ENCODE data around the gene WDR4. TPM values are rescaled to one million over a fixed set of nuclear protein-coding genes. Genes with fewer than 3 reads are reported as not detected.
"Not testable (repeated sequence)": the region's sequence is repeated elsewhere in the genome, so short reads cannot be mapped to it uniquely, and the experiment has no call there.

WDR4 gene
- total RNA-seq, 4 donors from 2014 or later: 4.1 to 20.8 (median 17.2) TPM

DNA sequence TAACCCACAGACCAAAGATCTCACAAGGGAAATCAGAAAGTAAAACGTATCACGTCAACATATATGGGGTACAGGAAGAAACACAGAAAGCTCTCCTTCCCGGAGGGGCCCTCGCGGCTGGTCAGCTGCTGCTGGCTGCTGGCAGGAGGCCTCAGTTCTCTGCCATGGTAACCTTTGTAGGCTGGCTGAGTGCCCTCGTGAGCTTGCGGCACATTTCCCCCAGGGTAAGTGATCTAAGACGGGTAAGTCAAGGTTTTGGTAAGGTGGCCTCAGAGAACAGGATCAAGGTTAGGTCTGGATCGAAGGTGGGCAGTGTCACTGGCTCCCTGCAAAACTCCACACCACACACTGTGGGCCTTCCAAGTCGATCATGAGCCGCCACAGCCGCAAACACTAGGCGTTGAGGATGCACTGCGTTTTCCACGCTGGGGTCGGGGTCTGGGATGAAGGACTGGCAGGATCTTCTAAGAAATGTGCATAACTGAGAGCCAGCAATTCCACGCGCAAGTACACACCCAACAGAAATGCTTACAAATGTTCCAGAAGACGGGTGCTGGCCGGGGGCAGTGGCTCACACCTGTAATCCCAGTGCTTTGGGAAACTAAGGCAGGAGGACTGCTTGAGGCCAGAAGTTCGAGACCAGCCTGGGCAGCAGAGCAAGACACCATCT is 33.9 kb downstream of the WDR4 start:
- H3K36me3 ChIP-seq: peaks cover 25 to 98% (median 38%) of the 10 kb centered on the region in 3 donors
- H3K27ac ChIP-seq: no peak overlapping the region

GRCh38 chr21:42844411-42845113 is 34.8 kb downstream of the WDR4 start:
- Histone ChIP-seq H3K27ac (no peak overlapping the region), H3K9me3 (no peaks in the 10 kb centered on the region), H3K36me3 (peaks cover 17 to 98% (median 35%) of the 10 kb centered on the region in 3 donors), H3K4me1 (peaks cover 0 to 8% (median 4%) of the 10 kb centered on the region in 3 donors), H3K27me3 (no peaks in the 10 kb centered on the region), H3K4me3 (no peak overlapping the region)
- TF ChIP-seq POLR2A (IDR thresholded peaks at IDR 0.05): no peak
- TF ChIP-seq, protein P1, sequence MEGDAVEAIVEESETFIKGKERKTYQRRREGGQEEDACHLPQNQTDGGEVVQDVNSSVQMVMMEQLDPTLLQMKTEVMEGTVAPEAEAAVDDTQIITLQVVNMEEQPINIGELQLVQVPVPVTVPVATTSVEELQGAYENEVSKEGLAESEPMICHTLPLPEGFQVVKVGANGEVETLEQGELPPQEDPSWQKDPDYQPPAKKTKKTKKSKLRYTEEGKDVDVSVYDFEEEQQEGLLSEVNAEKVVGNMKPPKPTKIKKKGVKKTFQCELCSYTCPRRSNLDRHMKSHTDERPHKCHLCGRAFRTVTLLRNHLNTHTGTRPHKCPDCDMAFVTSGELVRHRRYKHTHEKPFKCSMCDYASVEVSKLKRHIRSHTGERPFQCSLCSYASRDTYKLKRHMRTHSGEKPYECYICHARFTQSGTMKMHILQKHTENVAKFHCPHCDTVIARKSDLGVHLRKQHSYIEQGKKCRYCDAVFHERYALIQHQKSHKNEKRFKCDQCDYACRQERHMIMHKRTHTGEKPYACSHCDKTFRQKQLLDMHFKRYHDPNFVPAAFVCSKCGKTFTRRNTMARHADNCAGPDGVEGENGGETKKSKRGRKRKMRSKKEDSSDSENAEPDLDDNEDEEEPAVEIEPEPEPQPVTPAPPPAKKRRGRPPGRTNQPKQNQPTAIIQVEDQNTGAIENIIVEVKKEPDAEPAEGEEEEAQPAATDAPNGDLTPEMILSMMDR (IDR thresholded peaks at IDR 0.05): no peak
- no peak for DNase-seq
- intact Hi-C loops (cut with DNase I): no loop called here
- 78 to 87% methylated on average over 15 to 17 of the region's 22 CpGs for WGBS, 2 donors

More for the DNA sequence above, 33.9 kb downstream of the WDR4 start:
- no peaks in the 10 kb centered on the region for H3K9me3 ChIP-seq
- H3K4me3 ChIP-seq: no peak overlapping the region
- DNase-seq: no peak
- TF ChIP-seq, protein P1 (IDR thresholded peaks at IDR 0.05): no peak
- TF ChIP-seq POLR2A (IDR thresholded peaks at IDR 0.05): no peak
- 73 to 76% methylated on average over 13 to 21 of the region's 21 CpGs for WGBS, 2 donors
- intact Hi-C loops (cut with DNase I): no loop called here
- no peaks in the 10 kb centered on the region for H3K27me3 ChIP-seq
- H3K4me1 ChIP-seq: peaks cover 0 to 8% (median 4%) of the 10 kb centered on the region in 3 donors

DNA sequence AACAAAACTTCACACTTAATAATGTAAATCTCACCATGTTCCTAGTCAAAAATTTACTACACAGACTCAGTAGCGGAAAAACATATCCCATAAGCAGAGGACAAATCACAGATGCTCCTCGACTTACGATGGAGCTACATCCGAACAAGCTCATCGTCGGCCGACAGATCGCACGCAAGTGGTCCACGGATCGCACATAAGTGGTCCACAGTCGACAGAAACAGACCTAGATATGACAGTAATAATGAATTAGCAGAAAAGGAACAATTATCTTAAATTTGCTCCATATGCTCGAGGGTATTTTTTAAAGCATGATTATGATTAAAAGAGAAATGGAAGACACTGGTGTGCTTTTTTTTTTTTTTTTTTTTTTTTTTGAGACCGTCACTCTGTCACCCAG is 36.3 kb downstream of the WDR4 start:
- Histone ChIP-seq H3K9me3 (no peaks in the 10 kb centered on the region), H3K4me3 (no peak overlapping the region), H3K4me1 (peaks cover 0 to 8% (median 4%) of the 10 kb centered on the region in 3 donors), H3K27me3 (no peaks in the 10 kb centered on the region), H3K27ac (no peak overlapping the region), H3K36me3 (peaks cover 15 to 96% (median 29%) of the 10 kb centered on the region in 3 donors)
- WGBS, 2 donors: 90 to 91% methylated on average over 14 of the region's 14 CpGs
- TF ChIP-seq, protein P1 (IDR thresholded peaks at IDR 0.05): no peak
- no peak for TF ChIP-seq POLR2A (IDR thresholded peaks at IDR 0.05)
- no peak for DNase-seq
- intact Hi-C loops (cut with DNase I): no loop called here

DNA sequence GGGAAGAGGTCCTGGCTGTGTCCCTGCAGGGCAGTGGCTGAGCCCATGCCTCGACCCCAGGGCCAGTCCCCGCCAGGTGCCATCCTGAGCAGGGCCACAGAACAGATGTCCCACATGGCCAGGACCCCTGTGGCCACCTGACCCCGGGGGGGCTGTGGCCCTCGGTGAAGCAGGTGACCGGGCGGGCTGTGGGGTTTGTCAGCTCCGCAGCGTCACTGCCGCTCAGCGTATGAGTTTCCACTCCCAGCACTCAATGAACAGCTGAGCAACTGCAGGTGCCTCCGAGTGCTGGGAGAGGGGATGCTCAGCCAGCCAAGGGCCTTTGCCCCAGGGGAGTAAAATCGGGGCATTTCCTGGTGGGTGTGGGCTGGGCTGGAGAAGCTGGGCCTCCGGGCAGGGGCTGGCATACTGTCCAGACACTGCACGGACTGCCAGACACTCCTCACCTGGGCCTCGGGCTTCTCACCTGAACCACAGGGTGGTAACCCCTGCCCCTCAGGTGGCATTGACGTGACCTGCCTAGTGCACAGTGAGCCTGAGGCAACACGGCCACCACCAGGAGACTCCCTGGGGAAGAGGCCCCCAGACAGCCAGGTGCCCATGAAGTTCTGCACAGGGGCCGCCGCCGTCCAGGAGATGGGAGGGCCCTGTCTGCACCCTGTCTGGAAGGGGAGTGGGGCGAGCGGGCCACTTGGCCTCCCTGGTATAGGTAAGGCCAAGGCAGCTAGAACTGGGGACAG is 37.3 kb downstream of the WDR4 start:
- H3K27me3 ChIP-seq; H3K4me1 ChIP-seq; H3K9me3 ChIP-seq; intact Hi-C loops (cut with DNase I); H3K27ac ChIP-seq; DNase-seq; H3K4me3 ChIP-seq: not testable (repeated sequence)
- WGBS, 2 donors: 72% methylated on average over 3 of the region's 22 CpGs; no CpG with 5 or more reads in 1 of the 2 donors
- H3K36me3 ChIP-seq: peaks cover 15 to 87% (median 29%) of the 10 kb centered on the region in 3 donors

GRCh38 chr21:42841156-42841915 is 38.0 kb downstream of the WDR4 start:
- no peak for DNase-seq

More at GRCh38 chr21:42841156-42841915, 38.0 kb downstream of the WDR4 start:
- no peaks in the 10 kb centered on the region for H3K9me3 ChIP-seq
- H3K27me3 ChIP-seq: no peaks in the 10 kb centered on the region
- H3K4me3 ChIP-seq: no peak overlapping the region
- H3K4me1 ChIP-seq: peaks cover 0 to 8% (median 4%) of the 10 kb centered on the region in 3 donors
- peaks cover 14 to 79% (median 29%) of the 10 kb centered on the region in 3 donors for H3K36me3 ChIP-seq
- intact Hi-C loops (cut with DNase I): no loop called here
- TF ChIP-seq, protein P1 (IDR thresholded peaks at IDR 0.05): no peak
- no peak for TF ChIP-seq POLR2A (IDR thresholded peaks at IDR 0.05)
- H3K27ac ChIP-seq: no peak overlapping the region
- 97 to 98% methylated on average over 5 to 15 of the region's 21 CpGs for WGBS, 2 donors
